Vagina (tissue), 2 donors: ENCODE data around the gene MYO18A. TPM values are rescaled to one million over a fixed set of nuclear protein-coding genes. Genes with fewer than 3 reads are reported as not detected.

ENCODE experiments used
- DNase-seq, 2 donors: peaks; one replicate each; pipeline ENCODE4 v3.0.0-alpha.2; 2017; ENCODE audit errors: extremely low spot score in 2 of 2
- H3K27ac ChIP-seq: fragments of 200-600 bp; sonication (generic); one replicate; pipeline ENCODE4 v1.5.1; 2019
- H3K27me3 ChIP-seq: fragments of 200-600 bp; sonication (generic); one replicate; pipeline ENCODE4 v1.5.1; 2019
- H3K36me3 ChIP-seq, 2 donors: fragments of 200-600 bp; sonication (generic); one replicate each; pipeline ENCODE4 v1.5.1; 2017 to 2019
- H3K4me1 ChIP-seq: fragments of 200-600 bp; sonication (generic); one replicate; pipeline ENCODE4 v1.5.1; 2019
- H3K4me3 ChIP-seq, 2 donors: fragments of 200-600 bp; sonication (generic); 1 replicate in 1 of 2; 2 replicates in 1 of 2; pipeline ENCODE4 v1.5.1; 2016 to 2019
- H3K9me3 ChIP-seq: fragments of 200-600 bp; sonication (generic); one replicate; pipeline ENCODE4 v1.5.1; 2019
- CTCF ChIP-seq, 3 experiments: fragments of 450-650 bp in 2 of 3; fragments of 200-600 bp in 1 of 3; sonication (generic) in 1 of 3; IDR thresholded peaks; one replicate each; pipeline ENCODE4 v1.5.1; 2017 to 2019; ENCODE audit warnings: antibody characterized with exemption in 3 of 3, mild to moderate bottlenecking in 2 of 3, moderate library complexity in 2 of 3
- POLR2A ChIP-seq, 2 donors: fragments of 450-650 bp; IDR thresholded peaks; one replicate each; pipeline ENCODE4 v1.6.1; 2017; ENCODE audit warnings: antibody characterized with exemption in 2 of 2, mild to moderate bottlenecking in 2 of 2, moderate library complexity in 2 of 2
- POLR2AphosphoS5 ChIP-seq, 2 donors: sonication (generic); formaldehyde crosslinking; IDR thresholded peaks; one replicate each; pipeline ENCODE4 v1.9.0; 2017; ENCODE audit warnings: antibody characterized with exemption in 2 of 2, mild to moderate bottlenecking in 2 of 2, low read depth in 1 of 2; ENCODE audit not compliant: insufficient read depth in 1 of 2
- intact Hi-C: fragments of 100-400 bp; cut with DNase I; formaldehyde crosslinking; loops from one replicate; pipeline ENCODE4 v1.15.1; 2023
- total RNA-seq: library from RNA; depleted of rRNA; stranded (reverse); fragments of >200 nt; gene quantifications from one replicate; pipeline ENCODE4 v1.2.3, GENCODE V29; 2016

MYO18A gene
- total RNA-seq, 1 donor from 2014 or later: 70.7 TPM

GRCh38 chr17:29066047-29066446, 114.2 kb downstream of the MYO18A start:
- DNase-seq: no peak
- no peaks in the 10 kb centered on the region for H3K36me3 ChIP-seq
- no peak overlapping the region for H3K27ac ChIP-seq
- intact Hi-C loops: no loop called here
- no peak overlapping the region for H3K4me3 ChIP-seq
- no peak for TF ChIP-seq CTCF (IDR thresholded peaks at IDR 0.05)
- TF ChIP-seq POLR2A (IDR thresholded peaks at IDR 0.05): no peak
- TF ChIP-seq POLR2AphosphoS5 (IDR thresholded peaks at IDR 0.05; ENCODE audit: insufficient read depth in 1 of 2, low read depth in 1 of 2): no peak
- H3K9me3 ChIP-seq: no peaks in the 10 kb centered on the region
- H3K27me3 ChIP-seq: no peaks in the 10 kb centered on the region
- no peaks in the 10 kb centered on the region for H3K4me1 ChIP-seq

GRCh38 chr17:29063992-29064391, 116.2 kb downstream of the MYO18A start:
- H3K4me3 ChIP-seq: no peak overlapping the region
- no peaks in the 10 kb centered on the region for H3K36me3 ChIP-seq
- no peaks in the 10 kb centered on the region for H3K27me3 ChIP-seq
- no peak for DNase-seq
- TF ChIP-seq POLR2AphosphoS5 (IDR thresholded peaks at IDR 0.05; ENCODE audit: insufficient read depth in 1 of 2, low read depth in 1 of 2) (no peak), CTCF (IDR thresholded peaks at IDR 0.05) (no peak), POLR2A (IDR thresholded peaks at IDR 0.05) (no peak)
- H3K27ac ChIP-seq: no peak overlapping the region
- H3K9me3 ChIP-seq: no peaks in the 10 kb centered on the region
- intact Hi-C loops: no loop called here
- H3K4me1 ChIP-seq: no peaks in the 10 kb centered on the region

- no peak for DNase-seq
- intact Hi-C loops: no loop called here
- Histone ChIP-seq H3K4me1 (no peaks in the 10 kb centered on the region), H3K9me3 (no peaks in the 10 kb centered on the region), H3K27ac (no peak overlapping the region), H3K36me3 (no peaks in the 10 kb centered on the region), H3K27me3 (no peaks in the 10 kb centered on the region), H3K4me3 (no peak overlapping the region)
- TF ChIP-seq POLR2AphosphoS5 (IDR thresholded peaks at IDR 0.05; ENCODE audit: insufficient read depth in 1 of 2, low read depth in 1 of 2) (no peak), POLR2A (IDR thresholded peaks at IDR 0.05) (no peak), CTCF (IDR thresholded peaks at IDR 0.05) (no peak)
Observed at GRCh38 chr17:29062215-29062614, 118.0 kb downstream of the MYO18A start.

- H3K27ac ChIP-seq: no peak overlapping the region
- no peak for DNase-seq
- H3K4me3 ChIP-seq: no peak overlapping the region
- H3K27me3 ChIP-seq: no peaks in the 10 kb centered on the region
- H3K4me1 ChIP-seq: no peaks in the 10 kb centered on the region
- intact Hi-C loops: no loop called here
- no peak for TF ChIP-seq CTCF (IDR thresholded peaks at IDR 0.05)
- H3K9me3 ChIP-seq: no peaks in the 10 kb centered on the region
- H3K36me3 ChIP-seq: no peaks in the 10 kb centered on the region
Observed at GRCh38 chr17:29061036-29061435, 119.2 kb downstream of the MYO18A start.

GRCh38 chr17:29060475-29060874, 119.7 kb downstream of the MYO18A start:
- no peak overlapping the region for H3K27ac ChIP-seq
- DNase-seq: no peak
- H3K36me3 ChIP-seq: no peaks in the 10 kb centered on the region
- intact Hi-C loops: no loop called here
- no peaks in the 10 kb centered on the region for H3K9me3 ChIP-seq
- TF ChIP-seq CTCF (IDR thresholded peaks at IDR 0.05): no peak
- no peak for TF ChIP-seq POLR2AphosphoS5 (IDR thresholded peaks at IDR 0.05; ENCODE audit: insufficient read depth in 1 of 2, low read depth in 1 of 2)
- no peak for TF ChIP-seq POLR2A (IDR thresholded peaks at IDR 0.05)
- no peaks in the 10 kb centered on the region for H3K4me1 ChIP-seq
- H3K27me3 ChIP-seq: no peaks in the 10 kb centered on the region
- no peak overlapping the region for H3K4me3 ChIP-seq
